PC-9 (cell line): Measurements from ENCODE around the gene LRRFIP1.

Source experiments
- CTCF ChIP-seq: fragments of 200-600 bp; sonication (generic); conservative IDR thresholded peaks from 2 replicates; pipeline ENCODE4 v1.6.1; 2017; ENCODE audit warnings: mixed run types, antibody characterized with exemption, mild to moderate bottlenecking, moderate library complexity
- EZH2 ChIP-seq: fragments of 200-600 bp; sonication (generic); IDR thresholded peaks from 2 replicates; pipeline ENCODE4 v1.8.0; 2017; ENCODE audit warnings: antibody characterized with exemption, low read depth

- TF ChIP-seq CTCF (no peak), EZH2 (no peak)
These were observed 4.6 kb downstream of the LRRFIP1 start for GRCh38 chr2:237631801-237632585.
